Stimulated activated CD4-positive, alpha-beta T cell treated with anti-CD3 and anti-CD28 coated beads, Interleukin-2, amount 100 ng/mL, for 4 hours (primary cell): ENCODE data around the gene APEH.
"Not testable (repeated sequence)": the region's sequence is repeated elsewhere in the genome, so short reads cannot be mapped to it uniquely, and the experiment has no call there.

Source experiments
- DNase-seq: peaks from one replicate; pipeline ENCODE4 v3.0.0-alpha.2; 2020; ENCODE audit warnings: low read depth

APEH gene

DNA sequence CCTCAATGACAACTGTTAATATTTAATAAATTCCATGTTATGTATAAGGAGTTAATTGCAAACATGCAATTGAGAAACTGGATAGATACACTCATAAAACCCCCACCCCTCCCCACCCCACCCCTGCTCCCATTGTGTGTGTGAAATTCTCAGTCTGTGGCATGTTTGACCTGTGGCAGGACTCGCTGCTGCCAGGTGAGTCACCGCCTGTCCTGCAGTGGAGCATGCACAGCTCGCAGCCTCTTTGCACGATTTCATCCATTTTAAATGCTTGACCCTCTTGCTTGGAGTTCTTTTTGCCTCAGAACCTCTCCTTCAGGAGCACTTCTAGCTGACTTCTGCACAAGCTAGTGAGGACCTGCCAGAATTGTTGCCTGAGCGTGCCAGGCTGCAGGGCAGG lies 5.3 kb upstream of the APEH start:
- DNase-seq, result no peak

DNA sequence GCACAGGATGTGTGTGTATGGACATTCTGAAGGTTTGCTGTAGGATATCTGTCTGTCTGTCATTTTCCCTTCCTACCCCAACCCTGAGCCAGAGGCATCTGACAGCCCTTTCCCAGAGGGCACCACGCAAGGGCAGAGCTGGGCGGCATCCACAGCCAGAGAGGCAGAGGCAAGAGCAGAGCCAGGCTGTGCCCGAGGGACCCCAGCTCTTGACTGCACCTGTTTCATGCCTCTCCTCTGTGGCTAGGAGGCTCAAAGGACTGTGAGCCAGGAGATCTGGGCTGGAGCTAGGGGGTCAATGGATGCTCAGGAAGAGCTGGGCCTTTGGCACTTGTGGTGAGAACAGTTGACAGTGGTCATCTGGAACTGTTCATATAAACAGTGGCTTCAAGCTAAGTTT lies 4.8 kb upstream of the APEH start:
- no peak for DNase-seq

GRCh38 chr3:49670940-49671290 lies 3.2 kb upstream of the APEH start:
- DNase-seq, result no peak

DNA sequence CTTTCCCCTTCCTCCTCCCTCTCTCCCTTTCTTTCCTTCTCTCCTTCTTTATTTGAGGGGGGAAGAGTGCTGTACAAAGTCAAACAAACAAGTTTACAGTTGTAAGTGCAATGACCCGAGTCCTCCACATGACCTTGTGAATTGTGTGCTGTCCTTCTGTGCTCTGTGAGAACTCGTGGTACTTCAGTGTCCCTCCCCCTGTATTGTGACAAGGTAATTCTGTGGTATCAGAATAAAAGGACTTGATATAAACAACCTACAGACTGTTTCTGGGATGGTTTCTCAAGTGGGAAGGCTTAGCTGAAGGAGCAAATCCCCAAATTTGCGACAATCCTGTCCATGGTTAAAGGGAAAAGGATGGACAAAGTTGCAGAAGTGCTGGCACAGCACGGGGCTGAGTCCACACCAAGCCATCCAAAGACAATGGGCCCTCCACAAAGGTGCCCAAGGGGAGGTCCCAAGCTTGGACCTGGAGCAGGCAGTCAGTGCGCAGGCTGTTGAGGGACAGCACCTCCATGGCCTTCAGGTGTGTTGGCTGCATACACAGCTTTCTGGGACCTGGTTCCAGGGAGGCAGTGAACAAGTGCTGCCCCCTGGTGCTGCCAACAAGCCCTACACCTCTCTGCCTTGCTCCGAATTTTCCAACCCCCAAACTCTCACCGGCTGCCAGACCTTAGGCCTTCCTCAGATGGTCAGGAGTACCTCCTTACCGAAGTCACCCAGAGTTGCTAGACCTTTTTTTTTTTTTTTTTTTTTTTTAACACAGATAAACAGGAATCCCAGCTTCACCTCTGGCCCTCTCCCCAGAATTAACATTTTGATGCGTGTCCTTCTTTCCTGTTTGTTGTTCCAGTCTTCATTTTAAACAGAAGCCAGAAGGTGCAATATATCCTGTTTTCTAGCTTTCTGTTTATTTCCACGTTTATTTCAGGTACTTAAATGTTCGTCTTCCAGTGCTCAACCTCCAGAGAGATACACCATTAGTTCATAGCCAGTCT lies 2.6 kb upstream of the APEH start:
- peak; percentile 55 for DNase-seq

- no peak for DNase-seq
These were observed 933 bp upstream of the APEH start for GRCh38 chr3:49673121-49673714.

DNA sequence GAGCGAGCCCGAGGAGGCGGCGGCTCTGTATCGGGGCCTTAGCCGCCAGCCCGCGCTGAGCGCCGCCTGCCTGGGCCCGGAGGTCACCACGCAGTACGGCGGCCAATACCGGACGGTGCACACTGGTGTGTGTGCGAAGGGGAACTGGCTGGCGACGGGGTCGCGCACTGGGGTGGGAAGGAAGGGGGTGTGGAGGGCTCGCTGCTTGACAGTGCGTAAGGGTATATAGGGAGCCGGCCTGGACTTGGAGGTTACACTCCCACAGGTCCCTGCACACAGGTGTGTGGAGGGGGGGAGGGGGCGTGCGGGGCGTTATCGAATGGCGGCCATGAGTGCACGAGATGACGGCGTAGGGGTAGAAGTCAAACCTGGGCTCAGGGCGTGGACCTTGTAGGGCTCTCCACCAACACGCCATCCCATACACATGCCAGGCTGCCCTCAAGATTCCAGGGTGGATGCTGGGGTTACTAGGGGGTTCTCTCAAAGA lies 389 bp downstream of the APEH start:
- peak; percentile 21 for DNase-seq

DNA sequence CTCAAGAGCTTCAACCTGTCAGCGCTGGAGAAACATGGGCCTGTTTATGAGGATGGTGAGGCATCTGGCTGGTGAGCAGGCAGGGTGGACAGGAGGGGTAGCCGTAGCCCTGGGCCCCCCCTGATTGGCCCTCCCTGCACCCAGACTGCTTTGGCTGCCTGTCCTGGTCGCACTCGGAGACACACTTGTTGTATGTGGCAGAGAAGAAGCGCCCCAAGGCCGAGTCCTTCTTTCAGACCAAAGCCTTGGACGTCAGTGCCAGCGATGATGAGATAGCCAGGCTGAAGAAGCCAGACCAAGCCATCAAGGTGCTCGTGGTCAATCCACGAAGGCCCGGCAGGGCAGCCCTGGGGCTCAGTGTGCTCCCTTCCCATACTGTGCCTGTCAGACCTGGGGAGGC lies 1.8 kb downstream of the APEH start:
- no peak for DNase-seq

DNA sequence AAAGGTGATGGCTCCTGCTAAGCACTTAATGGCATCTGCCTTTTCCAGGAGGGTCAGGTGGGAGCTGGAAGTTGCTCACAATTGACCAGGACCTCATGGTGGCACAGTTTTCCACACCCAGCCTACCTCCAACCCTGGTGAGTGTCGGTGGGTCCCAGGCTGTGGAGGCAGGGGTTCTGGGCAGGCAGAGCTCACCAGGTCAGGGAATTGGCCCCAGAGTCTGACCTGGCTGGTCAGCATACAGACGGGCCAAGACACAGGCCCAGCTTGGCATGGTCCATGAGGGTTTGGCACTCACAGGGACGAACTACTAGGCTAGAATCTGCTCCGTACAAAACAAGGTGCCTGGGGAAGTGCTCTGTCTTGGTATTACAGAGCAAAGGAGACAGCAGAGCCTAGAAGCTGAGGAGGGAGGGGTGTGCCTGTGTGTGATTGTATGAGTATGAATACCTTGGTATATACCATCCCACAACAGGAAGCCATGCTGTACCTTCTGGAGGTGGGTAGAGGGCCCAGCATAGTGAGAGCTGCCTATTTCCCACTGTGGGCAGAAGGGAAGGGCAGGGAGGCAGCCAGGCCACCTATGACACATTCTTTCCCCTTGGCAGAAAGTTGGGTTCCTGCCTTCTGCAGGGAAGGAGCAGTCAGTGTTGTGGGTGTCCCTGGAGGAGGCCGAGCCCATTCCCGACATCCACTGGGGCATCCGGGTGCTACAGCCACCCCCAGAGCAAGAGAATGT lies 6.5 kb downstream of the APEH start:
- DNase-seq, result no peak

GRCh38 chr3:49681232-49681522 lies 7.0 kb downstream of the APEH start:
- no peak for DNase-seq

DNA sequence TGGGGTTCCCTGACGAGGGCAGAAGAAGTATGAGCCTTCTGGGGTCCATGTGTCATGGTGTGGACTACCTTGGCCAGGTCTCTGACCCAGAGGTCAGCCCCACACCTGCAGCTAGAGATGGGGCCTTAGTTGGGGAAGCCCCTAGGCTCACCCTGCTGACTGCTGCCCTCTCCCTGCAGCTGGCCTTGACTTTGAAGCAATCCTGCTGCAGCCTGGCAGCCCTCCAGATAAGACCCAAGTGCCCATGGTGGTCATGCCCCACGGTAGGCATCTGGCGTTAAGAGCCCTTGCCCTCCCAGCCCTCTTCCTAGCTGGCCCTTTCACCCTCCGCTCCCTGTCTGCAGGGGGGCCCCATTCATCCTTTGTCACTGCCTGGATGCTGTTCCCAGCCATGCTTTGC lies 7.4 kb downstream of the APEH start:
- DNase-seq, result no peak

DNA sequence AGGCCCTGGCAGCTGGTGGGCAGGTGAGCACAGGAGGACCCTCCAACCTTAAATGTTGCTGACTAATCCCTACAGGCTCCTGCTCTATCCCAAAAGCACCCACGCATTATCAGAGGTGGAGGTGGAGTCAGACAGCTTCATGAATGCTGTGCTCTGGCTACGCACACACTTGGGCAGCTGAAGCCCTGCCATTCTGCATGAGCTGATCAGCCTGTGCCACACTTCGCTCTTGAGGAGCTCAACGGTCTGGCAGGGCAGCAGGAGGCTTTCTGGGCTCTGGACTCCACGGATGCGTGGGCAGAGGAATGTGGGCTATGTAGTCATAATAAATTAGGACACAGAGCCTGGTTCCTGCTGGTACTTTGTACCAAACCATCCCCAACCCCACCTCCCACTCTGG lies 9.0 kb downstream of the APEH start:
- DNase-seq, result no peak

DNA sequence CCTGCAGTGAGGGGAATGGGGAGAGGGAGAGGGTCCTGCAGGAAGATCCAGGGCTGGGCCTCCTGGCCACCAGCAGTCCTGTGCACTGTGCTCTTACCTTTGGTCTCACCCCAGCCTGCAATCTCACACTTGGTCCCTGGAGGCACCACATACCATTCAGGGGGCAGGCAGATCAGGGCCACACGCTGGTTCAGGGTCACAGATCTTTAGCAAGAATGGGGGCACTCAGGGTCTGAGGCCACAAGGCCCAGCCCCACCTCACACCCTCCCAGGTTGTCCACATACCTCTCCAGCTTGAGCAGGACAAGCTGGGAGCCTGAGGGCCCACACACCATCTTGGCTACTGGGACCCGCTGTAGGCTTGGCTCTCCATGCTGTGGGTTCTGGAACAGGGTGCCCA lies 10.3 kb downstream of the APEH start:
- DNase-seq, result not testable (repeated sequence)

- DNase-seq, result not testable (repeated sequence)
These were observed 11.0 kb downstream of the APEH start for GRCh38 chr3:49685103-49685502.

DNA sequence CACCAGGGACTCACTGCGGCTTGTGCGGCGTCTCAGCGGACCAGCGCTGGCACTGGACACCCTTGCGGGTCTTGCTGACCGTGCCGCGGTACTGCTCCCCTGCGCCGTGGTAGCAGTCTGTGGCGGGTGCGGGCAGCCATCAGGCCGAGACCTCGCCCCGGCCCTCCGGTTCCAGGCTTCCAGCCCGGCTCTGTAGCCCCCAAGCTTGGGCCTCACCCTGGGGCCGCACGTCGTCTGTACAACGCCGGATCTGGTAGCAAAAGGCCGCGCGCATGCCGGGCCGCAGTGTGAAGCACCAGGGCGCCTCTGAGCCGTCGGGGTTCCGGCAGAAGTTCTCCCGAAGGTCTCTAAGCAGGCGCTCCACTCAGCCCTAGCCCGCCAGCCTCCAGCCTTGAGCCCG lies 11.7 kb downstream of the APEH start:
- DNase-seq, result not testable (repeated sequence)

GRCh38 chr3:49686346-49686745 lies 12.2 kb downstream of the APEH start:
- not testable (repeated sequence) for DNase-seq

DNA sequence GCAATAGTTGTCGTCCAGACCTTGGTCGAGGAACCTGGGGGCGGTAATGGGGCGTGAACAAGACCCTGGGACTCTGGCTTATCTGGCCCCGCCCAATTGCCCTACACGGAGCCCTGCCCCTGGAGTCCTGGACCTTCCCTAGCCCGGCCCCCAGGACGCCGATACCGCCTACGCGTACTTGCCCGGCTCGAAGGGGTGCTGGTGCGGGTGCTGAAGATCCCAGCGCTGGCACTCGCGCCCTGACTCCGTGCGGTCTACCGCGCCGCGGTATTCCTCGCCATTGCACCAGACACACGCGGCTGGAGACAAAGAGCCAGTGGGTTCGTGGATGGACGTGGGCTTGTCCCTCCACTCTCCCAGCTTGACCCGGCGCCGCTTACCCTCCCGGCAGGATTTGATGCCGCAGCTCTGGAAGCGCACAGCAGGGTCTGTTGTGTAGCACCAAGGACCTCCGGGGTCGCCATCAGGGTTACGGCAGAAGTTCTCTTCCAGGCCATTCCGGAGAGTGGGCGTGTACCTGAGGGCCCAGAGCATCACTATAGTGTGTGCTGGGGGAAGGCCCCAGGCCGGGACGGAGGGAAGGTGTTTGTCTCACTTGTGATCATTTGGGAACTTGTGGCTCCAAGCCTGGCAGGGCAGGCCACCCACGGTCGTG lies 12.7 kb downstream of the APEH start:
- DNase-seq, result peak; percentile 18

GRCh38 chr3:49687424-49687795 lies 13.3 kb downstream of the APEH start:
- not testable (repeated sequence) for DNase-seq

GRCh38 chr3:49688338-49689045 lies 14.3 kb downstream of the APEH start:
- DNase-seq, result not testable (repeated sequence)

DNA sequence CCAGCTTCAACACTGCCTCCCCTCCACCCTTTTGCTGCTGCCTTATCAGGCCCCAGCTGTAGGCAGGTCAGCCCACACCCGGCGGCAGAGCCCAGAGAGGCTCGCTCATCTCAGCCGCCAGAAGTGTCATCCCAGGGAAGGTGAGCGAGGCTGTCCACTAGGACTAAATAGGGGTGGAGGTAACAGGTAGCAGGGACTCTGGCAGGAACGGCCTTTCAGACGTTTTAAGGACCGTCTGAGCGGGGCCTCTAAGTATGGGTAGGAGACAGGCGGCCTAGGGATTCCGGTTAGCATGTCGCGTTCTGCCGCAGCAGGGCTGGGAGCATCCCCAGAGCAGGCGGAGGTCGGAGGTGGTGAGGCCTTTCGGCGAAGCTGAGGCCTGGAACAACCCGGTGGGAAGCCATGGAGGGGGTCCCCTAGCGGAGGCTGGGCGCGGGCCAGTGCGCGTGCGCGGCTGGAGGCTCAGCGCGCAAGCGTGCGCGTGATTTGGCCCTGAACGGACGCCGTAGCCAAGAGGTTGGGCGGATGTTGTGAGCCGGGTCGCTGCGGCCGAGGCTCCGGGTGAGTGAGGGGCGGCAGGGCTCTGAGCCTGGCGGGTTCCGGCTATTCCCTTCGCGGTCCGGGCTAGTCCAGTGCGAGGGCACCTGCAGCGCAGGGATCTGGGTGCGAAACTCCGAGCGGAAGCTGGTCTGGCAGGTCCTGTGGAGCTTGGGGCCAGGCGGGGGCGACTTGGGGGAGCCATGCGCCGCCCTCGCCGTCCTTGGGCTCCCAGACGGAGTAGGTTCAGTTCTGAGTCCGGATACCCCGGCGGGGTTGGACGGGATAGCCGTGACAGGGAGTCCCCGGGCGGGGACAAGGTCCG lies 15.1 kb downstream of the APEH start, which contains the start of the genes MST1 and RNF123:
Gene MST1 (minus strand): TSS at position 429 of the 862 bp plus-strand sequence. CDS start 783 bp downstream, outside the sequence.
Gene RNF123 (plus strand): TSS at position 512 of the 862 bp plus-strand sequence. CDS start 1,609 bp downstream, outside the sequence.
- peak; percentile 83 for DNase-seq

GRCh38 chr3:49689908-49690624 lies 15.9 kb downstream of the APEH start:
- DNase-seq, result not testable (repeated sequence)
